Right lobe of liver (tissue), 4 donors: ENCODE data around the gene SEPTIN1.

ENCODE experiments used
- CTCF ChIP-seq, 4 donors: fragments of 200-600 bp in 3 of 4; fragments of 450-650 bp in 1 of 4; IDR thresholded peaks; one replicate each; pipeline versions ENCODE4 v1.5.1 to v1.8.0; 2016 to 2022; ENCODE audit warnings: antibody characterized with exemption in 4 of 4, mild to moderate bottlenecking in 2 of 4
- POLR2A ChIP-seq: fragments of 450-650 bp; IDR thresholded peaks from one replicate; pipeline ENCODE4 v1.6.1; 2017; ENCODE audit warnings: antibody characterized with exemption, mild to moderate bottlenecking
- donor health status: DM: no; HTN: no; CAD: no.
- donor health status: DM: no; HTN: no; CAD: no.
- donor health status: DM: no; HTN: yes; CAD: no.

- TF ChIP-seq CTCF (IDR thresholded peaks at IDR 0.05) (no peak), POLR2A (peak; percentile 60)
Measured at GRCh38 chr16:30355144-30355953, 27.0 kb downstream of the SEPTIN1 start, which contains the start of gene CD2BP2.
